DND-41 (cell line): ENCODE data around the gene FBRSL1.

Experiments used
- ATAC-seq: fragments of 200-7000 bp; cut with Tn5 transposase; 3 replicates; pipeline ENCODE4 v1.9.1; 2021; ENCODE audit warnings: low read depth; ENCODE audit not compliant: insufficient read depth
- DNase-seq: peaks from one replicate; pipeline ENCODE4 v3.0.0-alpha.2; 2020
- H2AFZ ChIP-seq: 2 replicates; pipeline ENCODE4 v1.6.0; 2012; ENCODE audit warnings: low read depth, low read length
- H3K27ac ChIP-seq: 2 replicates; pipeline ENCODE4 v1.5.1; 2012; ENCODE audit warnings: low read length, inconsistent platforms
- H3K27me3 ChIP-seq: fragments of 200-600 bp; sonication (generic); 2 replicates; pipeline ENCODE4 v1.6.0; 2012; ENCODE audit warnings: low read length, mild to moderate bottlenecking, inconsistent platforms; ENCODE audit not compliant: insufficient read depth, poor library complexity
- H3K36me3 ChIP-seq: 2 replicates; pipeline ENCODE4 v1.5.1; 2012; ENCODE audit warnings: low read length, inconsistent platforms; ENCODE audit not compliant: insufficient read depth
- H3K4me1 ChIP-seq: 2 replicates; pipeline ENCODE4 v1.5.1; 2012; ENCODE audit warnings: mild to moderate bottlenecking, low read length; ENCODE audit not compliant: insufficient read depth
- H3K4me2 ChIP-seq: 2 replicates; pipeline ENCODE4 v1.6.0; 2012; ENCODE audit warnings: mild to moderate bottlenecking, moderate library complexity, low read length, inconsistent platforms; ENCODE audit not compliant: insufficient read depth
- H3K4me3 ChIP-seq, 2 experiments: fragments of 200-600 bp in 1 of 2; shearing (Covaris generic) in 1 of 2; 2 replicates each; pipeline ENCODE4 v1.5.1; 2012 to 2016; ENCODE audit warnings: inconsistent platforms in 2 of 2, low read length in 2 of 2, mild to moderate bottlenecking in 2 of 2, low read depth in 1 of 2, moderate library complexity in 1 of 2
- H3K79me2 ChIP-seq: 2 replicates; pipeline ENCODE4 v1.6.0; 2012; ENCODE audit warnings: low read length, inconsistent platforms; ENCODE audit not compliant: insufficient read depth
- H3K9ac ChIP-seq: 2 replicates; pipeline ENCODE4 v1.6.0; 2012; ENCODE audit warnings: low read depth, mild to moderate bottlenecking, inconsistent platforms, low read length, moderate library complexity
- H3K9me3 ChIP-seq: 2 replicates; pipeline ENCODE4 v1.5.1; 2012; ENCODE audit warnings: low read length, moderate library complexity, mild to moderate bottlenecking, inconsistent platforms; ENCODE audit not compliant: insufficient read depth, severe bottlenecking
- H4K20me1 ChIP-seq: 2 replicates; pipeline ENCODE4 v1.6.0; 2012; ENCODE audit warnings: low read length; ENCODE audit not compliant: insufficient read depth
- CTCF ChIP-seq: IDR thresholded peaks from 2 replicates; pipeline ENCODE4 v1.5.1; 2012; ENCODE audit warnings: borderline replicate concordance, low read length, moderate library complexity, mild to moderate bottlenecking; ENCODE audit not compliant: poor library complexity, severe bottlenecking; ENCODE audit errors: extremely low read depth
- EZH2 ChIP-seq: IDR thresholded peaks from 3 replicates; pipeline ENCODE4 v1.6.1; 2012; ENCODE audit warnings: borderline replicate concordance, low read depth, mild to moderate bottlenecking, moderate library complexity, low read length, inconsistent platforms; ENCODE audit not compliant: severe bottlenecking

FBRSL1 gene

GRCh38 chr12:132477017-132477702, 12.8 kb upstream of the FBRSL1 start:
- TF ChIP-seq CTCF (no peak), EZH2 (no peak)
- Histone ChIP-seq H3K4me2 (no peak overlapping the region), H3K4me1 (no peaks in the 10 kb centered on the region), H3K36me3 (no peaks in the 10 kb centered on the region), H4K20me1 (no peaks in the 10 kb centered on the region), H2AFZ (no peak overlapping the region), H3K9ac (no peak overlapping the region), H3K9me3 (peaks cover 2% of the 10 kb centered on the region), H3K79me2 (no peaks in the 10 kb centered on the region), H3K4me3 (no peak overlapping the region), H3K27me3 (no peaks in the 10 kb centered on the region), H3K27ac (no peak overlapping the region)
- ATAC-seq: peak; percentile 29; the same call in 1 of the 3 replicates
- no peak for DNase-seq

DNA sequence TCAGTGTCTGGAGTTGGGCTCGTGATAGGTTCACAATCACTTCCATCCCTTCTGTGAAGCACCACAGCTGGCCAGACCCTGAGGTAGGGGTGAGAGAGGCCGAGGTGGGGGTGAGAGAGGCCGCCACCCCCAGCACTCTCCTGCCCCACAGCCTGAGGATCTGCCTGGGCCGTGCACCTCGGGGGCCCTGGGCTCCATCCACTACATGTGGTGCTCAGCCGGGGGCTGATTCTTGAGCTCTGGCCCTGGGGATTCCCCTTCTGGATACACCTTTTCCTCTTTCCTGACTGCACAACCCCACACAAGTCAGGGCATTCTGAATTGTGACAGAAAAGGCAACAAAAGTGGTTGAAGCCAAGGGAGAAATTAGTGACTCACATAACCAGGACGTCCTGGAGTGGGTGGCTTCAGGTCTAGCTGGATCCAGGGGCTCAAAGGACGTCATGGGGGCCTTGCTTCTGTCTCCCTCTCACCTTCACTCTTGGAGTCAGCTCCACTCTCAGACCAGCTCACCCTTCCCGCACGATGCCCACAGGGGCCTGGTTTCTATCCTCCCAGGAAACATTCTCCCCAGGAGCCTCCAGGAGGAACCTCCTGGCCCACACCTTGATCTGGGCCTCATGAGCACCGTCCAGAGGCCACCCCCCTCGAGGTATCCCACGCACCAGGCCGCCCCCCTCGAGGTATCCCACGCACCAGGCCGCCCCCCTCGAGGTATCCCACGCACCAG, 12.1 kb upstream of the FBRSL1 start:
- no peak overlapping the region for H3K9ac ChIP-seq
- TF ChIP-seq EZH2 (no peak), CTCF (no peak)
- no peaks in the 10 kb centered on the region for H3K27me3 ChIP-seq
- H2AFZ ChIP-seq: no peak overlapping the region
- H3K36me3 ChIP-seq: no peaks in the 10 kb centered on the region
- no peak overlapping the region for H3K4me3 ChIP-seq
- DNase-seq (no peak), ATAC-seq (no peak)
- H3K4me1 ChIP-seq: no peaks in the 10 kb centered on the region
- no peak overlapping the region for H3K27ac ChIP-seq
- peaks cover 2% of the 10 kb centered on the region for H3K9me3 ChIP-seq
- H4K20me1 ChIP-seq: no peaks in the 10 kb centered on the region
- H3K4me2 ChIP-seq: no peak overlapping the region
- no peaks in the 10 kb centered on the region for H3K79me2 ChIP-seq

GRCh38 chr12:132478433-132478803, 11.5 kb upstream of the FBRSL1 start:
- no peaks in the 10 kb centered on the region for H3K4me1 ChIP-seq
- no peaks in the 10 kb centered on the region for H3K36me3 ChIP-seq
- DNase-seq: no peak
- no peak overlapping the region for H3K9ac ChIP-seq
- no peak overlapping the region for H3K27ac ChIP-seq
- no peak overlapping the region for H3K4me2 ChIP-seq
- H3K9me3 ChIP-seq: peaks cover 2% of the 10 kb centered on the region
- no peaks in the 10 kb centered on the region for H3K79me2 ChIP-seq
- no peaks in the 10 kb centered on the region for H4K20me1 ChIP-seq
- H2AFZ ChIP-seq: no peak overlapping the region
- H3K4me3 ChIP-seq: no peak overlapping the region
- ATAC-seq: no peak
- TF ChIP-seq EZH2 (no peak), CTCF (no peak)
- no peaks in the 10 kb centered on the region for H3K27me3 ChIP-seq

- Histone ChIP-seq H3K27me3 (no peaks in the 10 kb centered on the region), H3K4me3 (no peak overlapping the region), H3K79me2 (no peaks in the 10 kb centered on the region), H3K4me1 (no peaks in the 10 kb centered on the region), H4K20me1 (no peaks in the 10 kb centered on the region), H2AFZ (no peak overlapping the region), H3K36me3 (no peaks in the 10 kb centered on the region), H3K4me2 (no peak overlapping the region), H3K9ac (no peak overlapping the region), H3K27ac (no peak overlapping the region), H3K9me3 (peaks cover 2% of the 10 kb centered on the region)
- no peak for ATAC-seq
- DNase-seq: no peak
- TF ChIP-seq EZH2: no peak
- peak; percentile 21 for TF ChIP-seq CTCF
Observed at GRCh38 chr12:132478845-132479244, 11.1 kb upstream of the FBRSL1 start.
